Right lobe of liver (tissue), 4 donors: ENCODE measurements around the gene FBXO9.

Source experiments
- POLR2A ChIP-seq: fragments of 450-650 bp; IDR thresholded peaks from one replicate; pipeline ENCODE4 v1.6.1; 2017; ENCODE audit warnings: antibody characterized with exemption, mild to moderate bottlenecking
- TF ChIP-seq, protein P1 (sequence below), 4 donors: fragments of 200-600 bp in 3 of 4; fragments of 450-650 bp in 1 of 4; IDR thresholded peaks; one replicate each; pipeline versions ENCODE4 v1.5.1 to v1.8.0; 2016 to 2022; ENCODE audit warnings: antibody characterized with exemption in 4 of 4, mild to moderate bottlenecking in 2 of 4
- donor health status: DM: no; HTN: no; CAD: no.
- donor health status: DM: no; HTN: no; CAD: no.
- donor health status: DM: no; HTN: yes; CAD: no.

DNA sequence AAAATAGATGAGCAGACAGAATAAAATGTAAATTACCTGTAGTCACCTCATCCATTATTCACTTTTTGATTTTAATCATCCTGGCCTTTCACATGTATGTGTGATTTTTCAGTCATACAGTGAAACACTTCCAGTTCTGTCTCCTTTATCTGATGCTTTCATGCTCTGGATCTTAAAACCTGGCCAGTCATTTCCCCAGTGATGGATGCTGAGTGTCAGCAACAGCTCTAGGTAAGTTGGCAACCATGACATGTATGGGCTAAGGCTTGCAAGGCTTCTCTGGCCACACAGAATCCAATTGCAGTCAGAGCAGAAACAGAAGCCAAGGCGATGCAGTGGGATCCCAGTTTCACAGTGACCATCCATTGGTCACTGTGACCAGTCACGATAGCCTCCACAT, 35.8 kb downstream of the FBXO9 start:
- TF ChIP-seq, protein P1, sequence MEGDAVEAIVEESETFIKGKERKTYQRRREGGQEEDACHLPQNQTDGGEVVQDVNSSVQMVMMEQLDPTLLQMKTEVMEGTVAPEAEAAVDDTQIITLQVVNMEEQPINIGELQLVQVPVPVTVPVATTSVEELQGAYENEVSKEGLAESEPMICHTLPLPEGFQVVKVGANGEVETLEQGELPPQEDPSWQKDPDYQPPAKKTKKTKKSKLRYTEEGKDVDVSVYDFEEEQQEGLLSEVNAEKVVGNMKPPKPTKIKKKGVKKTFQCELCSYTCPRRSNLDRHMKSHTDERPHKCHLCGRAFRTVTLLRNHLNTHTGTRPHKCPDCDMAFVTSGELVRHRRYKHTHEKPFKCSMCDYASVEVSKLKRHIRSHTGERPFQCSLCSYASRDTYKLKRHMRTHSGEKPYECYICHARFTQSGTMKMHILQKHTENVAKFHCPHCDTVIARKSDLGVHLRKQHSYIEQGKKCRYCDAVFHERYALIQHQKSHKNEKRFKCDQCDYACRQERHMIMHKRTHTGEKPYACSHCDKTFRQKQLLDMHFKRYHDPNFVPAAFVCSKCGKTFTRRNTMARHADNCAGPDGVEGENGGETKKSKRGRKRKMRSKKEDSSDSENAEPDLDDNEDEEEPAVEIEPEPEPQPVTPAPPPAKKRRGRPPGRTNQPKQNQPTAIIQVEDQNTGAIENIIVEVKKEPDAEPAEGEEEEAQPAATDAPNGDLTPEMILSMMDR (IDR thresholded peaks at IDR 0.05) = no peak
- TF ChIP-seq POLR2A = no peak
